GM21786 (cell line): ENCODE data around the gene MYOM3.

Experiments
- ATAC-seq: cut with Tn5 transposase; IDR thresholded peaks from one replicate; pipeline ENCODE4 v1.9.1; 2021; ENCODE audit not compliant: unreplicated experiment

MYOM3 gene

DNA sequence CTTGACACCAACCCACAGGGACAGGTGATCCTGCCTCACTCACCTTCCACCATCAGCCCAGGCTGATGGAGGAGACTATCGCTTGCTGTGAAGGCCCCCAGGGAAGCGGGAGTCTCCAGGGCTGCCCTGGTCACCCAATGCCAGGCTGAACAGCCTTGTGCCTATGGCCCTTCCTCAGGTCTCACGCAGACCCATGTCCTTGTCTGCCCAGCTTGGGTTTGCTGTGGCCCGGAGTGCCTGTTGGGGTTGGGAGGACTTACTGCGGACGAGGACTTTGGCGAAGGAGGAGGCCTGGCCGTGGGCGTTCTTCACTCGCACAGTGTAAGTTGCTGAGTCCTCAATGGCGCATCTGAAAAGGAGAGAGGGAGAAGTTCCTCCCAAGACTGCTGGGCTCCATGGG, 14.3 kb downstream of the MYOM3 start:
- no peak for ATAC-seq

DNA sequence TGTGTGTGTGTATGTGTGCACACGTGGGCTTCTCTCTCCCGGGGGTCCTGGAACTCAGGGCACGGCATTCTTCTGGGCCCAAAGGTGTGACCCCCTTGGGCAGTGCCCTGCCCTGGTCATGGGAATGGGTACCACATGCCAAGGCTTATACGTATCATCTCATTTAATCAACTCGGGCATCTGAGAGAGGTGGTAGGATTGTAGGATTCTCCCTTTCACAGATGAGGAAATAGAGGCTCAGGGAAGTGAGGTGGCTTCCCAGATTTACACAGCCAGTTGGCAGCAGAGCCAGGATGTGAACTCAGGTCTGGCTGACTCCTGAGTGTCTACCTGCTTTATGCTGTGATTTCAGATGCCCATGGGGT, 15.2 kb downstream of the MYOM3 start:
- no peak for ATAC-seq

DNA sequence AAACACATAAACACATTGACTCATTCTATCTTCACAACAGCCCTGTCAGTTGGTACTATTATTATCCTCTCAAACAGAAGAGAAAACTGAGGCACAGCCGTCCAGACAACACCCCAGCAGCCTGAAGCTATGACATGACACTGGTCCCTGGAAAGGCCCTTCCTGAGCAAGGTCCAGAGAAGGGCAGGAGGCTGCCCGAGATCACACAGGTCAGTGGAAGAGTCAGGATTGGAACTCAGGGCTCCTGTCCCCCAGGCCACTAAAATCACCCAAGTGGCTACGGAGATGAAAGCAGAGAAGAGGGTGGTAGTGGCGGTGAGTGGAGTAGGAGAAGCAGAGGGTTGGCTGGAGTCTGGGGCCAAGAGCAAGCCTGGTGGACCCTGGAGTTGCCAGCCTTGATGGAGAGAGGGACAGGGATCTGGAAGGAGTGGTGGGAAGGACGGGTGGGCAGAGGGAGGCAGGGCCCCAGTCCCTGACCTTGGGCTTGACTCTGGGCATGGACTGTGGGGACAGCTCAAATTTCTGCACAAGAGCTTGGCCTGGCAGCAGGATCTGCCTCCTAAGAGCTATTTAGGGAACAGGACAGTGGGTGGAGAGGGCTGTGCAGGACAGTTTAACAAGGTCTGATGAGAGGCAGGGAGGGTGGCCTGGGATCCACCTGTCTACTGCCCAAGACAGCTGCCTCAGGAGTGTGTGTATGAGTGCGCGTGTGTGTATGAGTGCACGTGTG, 15.8 kb downstream of the MYOM3 start:
- no peak for ATAC-seq

DNA sequence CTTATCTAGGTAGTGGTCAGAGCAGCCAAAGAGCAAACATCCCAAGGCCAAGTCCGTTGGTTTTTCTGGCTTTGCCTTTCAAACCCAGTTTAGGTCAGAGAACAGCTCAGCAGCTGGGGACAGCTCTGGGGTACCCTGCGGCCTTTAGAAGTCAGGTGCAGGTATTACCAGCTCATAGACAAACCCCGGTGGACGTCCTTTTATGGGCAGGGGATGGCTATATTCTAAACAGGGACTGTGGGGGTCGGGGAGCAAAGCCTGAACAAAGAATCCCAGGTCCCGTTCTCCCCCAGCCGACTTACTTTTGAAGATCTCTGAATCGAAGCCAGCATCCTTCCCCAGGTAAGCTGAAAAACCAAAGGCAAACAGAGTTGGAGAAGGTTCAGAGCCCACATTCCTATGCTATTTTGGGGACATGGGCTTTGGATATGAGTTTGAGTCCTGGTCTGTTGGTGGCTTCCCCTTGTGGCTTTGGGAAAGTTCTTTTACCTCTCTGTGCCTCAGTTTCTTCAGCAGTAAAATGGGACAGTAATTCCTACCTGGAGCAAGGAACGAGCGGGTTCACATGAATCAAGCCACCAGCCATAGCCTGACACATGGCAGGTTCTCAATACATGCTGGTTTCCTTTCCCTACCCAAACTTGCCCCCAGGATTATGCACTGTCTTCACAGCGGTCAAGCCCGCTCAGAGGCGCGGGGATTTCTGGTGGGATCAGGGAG, 16.6 kb downstream of the MYOM3 start:
- no peak for ATAC-seq

DNA sequence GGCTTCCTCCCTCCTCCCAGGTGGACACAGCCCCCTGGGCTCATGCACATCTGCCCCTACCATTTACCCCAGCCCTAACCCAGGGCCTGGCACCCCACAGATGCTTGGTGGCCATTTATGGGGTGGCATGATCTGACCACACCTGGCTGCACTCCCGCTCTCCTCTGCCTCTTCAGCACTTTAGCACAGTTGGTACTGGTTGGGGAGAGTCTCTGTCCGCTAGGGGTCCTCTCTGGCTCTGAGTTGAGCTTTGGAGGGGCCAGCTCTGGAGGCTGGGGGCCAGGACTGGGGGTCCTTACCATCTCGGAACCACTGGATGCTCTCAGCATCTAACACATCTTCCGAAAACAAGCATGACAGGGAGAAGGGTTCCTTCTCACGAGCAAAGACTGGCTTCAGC, 17.4 kb downstream of the MYOM3 start:
- no peak for ATAC-seq

DNA sequence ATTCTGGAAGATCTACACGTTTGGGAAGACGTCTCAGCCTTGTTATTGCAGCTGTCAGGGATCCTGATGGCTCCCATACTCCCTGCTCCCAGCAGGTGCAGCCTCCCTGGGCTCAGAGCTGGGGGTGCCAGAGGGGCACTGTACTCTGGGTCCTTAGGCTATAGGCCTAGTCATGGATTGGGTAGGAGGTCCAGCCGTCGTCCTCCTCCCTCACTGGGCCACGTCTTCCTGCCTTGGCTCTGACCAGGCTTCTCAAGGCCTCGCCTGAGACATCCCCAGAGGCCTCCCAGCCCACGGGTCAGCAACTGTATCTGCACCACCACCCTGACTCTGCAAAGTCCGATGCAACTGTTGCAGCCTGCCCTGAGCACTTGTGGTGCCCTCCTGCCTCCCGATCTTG, 18.2 kb downstream of the MYOM3 start:
- ATAC-seq = no peak

DNA sequence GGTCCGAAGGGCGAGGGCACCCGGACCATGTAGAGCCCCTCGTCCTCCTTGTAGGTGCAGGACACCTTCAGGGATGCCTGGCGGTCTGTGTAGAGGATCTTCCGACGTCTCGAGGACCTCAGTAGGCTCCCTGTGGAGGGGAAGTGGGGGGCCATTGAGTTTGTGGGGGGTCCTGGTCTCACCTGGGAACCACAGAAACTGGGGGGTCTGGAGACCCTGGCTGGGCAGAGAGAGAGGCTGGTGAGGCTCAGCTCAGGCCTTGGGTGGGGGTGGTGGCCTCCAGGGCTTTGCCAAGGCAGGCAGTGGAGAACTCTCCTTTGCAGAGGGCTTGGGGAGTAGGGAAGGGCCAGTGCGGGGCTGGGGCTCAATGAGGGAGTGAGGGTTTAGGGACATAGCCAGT, 19.0 kb downstream of the MYOM3 start:
- no peak for ATAC-seq

DNA sequence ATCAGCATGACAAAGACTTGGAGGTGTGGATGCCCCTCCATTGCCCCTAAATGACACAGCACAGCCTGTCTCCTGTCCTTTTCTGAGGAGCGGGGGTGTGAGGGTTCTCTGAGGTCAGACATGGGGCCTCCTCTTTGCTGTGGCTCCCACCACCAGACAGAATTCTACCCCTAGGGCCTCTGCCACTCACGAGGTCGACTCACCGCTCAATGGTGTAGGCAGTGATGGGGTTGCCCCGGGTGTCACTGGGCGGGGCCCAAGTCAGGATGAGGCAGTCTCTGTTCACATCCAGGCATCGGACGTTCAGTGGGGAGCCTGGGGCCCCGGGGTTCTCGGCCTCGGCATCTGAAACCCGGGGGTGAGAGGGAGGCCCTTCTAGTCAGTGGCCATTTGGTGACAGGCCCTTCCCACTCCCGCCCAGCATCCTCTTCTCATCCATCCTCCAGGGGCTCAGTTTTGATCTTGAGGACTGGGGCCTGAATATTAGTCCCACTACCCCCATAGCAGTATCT, 19.9 kb downstream of the MYOM3 start:
- ATAC-seq = no peak

DNA sequence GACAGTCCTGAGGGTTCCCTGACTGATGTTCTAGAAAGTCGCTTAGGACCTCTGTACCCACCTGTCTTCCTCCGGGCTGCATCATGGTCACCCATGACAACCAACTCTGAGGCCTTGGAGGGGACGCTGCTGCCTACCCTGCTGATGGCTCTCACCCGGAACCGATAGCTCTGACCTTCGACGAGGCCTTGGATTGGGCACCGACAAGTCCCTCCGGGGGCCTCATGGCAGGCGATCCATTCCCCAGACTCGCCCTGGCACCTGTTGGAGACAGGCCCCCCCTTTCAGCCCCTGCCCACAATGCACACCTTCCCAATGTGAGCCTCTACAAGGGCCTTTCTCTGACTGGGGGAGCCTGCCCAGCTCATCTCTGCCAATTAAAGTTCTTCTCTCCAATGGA, 21.2 kb downstream of the MYOM3 start:
- no peak for ATAC-seq

DNA sequence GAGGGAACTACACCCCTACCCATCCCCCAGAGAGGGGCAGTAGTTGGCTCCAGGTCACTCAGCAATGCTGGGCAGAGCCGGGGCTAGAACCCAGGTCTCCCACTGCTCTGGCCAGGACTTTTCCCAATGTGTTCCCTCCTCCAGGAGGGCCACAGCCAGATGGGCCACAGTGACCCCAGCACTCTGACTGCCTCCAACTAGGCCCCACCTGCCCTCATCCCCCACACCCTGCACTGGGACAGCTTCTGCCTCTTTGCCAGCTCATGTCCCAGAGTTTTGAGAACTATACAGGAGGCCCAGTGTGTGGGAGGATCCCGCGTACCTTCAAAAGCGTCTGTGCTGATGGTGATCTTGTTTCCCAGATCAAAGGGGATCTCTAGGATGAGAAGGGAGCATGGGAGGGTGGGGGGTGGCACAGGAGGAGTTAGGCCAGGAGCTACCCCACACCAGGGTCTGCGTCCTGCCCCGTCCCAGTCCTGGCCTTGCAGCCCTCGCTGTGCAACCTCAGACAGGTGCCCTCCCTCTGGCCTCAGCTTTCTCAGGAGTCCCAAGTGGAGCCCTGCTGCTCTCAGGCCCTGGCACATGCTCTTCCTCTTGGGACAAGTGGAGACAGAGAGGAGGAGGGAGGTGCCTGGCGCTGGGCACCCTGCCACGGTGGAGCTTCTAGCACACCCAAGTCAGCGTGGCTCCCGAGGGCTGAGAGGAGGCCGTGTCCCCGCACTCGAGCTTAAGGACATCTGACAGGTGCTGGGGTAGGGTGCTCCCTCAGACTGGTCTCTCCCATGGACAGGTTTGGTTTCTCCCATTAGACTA, 22.0 kb downstream of the MYOM3 start:
- no peak for ATAC-seq

DNA sequence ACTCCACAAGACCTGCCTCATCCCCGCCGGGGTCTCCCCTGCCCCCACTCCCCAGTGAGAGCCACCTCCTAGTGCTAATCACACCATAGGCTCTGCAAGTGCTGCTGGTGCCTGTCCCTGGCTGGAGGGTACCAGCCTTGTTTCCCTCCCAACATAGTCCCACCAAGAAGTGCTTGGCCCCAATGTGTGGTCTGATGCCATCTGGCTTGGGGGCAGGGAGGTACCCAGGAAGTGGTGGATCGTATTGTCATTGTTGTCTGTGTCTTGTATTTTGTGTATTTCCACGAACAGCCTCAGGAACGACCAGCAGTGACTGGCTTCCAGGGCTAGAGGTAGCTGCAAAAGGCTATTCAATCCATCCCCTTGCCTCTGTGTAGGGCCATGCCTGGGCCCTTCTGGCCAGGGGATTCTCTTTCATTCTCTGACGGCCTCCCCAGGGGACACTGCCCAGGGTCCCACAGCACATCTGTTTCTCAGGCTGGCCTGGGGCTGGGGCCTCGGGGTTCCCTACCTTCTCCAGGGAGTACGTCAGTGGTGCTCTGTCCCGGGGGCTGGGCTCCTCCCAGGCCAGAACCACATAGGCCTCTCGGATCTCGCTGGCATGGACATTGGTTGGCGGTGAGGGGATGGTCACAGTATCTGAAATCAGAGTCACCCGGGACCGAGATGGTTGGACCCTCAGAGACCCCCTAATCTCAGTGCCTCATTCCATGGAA, 22.8 kb downstream of the MYOM3 start:
- no peak for ATAC-seq

DNA sequence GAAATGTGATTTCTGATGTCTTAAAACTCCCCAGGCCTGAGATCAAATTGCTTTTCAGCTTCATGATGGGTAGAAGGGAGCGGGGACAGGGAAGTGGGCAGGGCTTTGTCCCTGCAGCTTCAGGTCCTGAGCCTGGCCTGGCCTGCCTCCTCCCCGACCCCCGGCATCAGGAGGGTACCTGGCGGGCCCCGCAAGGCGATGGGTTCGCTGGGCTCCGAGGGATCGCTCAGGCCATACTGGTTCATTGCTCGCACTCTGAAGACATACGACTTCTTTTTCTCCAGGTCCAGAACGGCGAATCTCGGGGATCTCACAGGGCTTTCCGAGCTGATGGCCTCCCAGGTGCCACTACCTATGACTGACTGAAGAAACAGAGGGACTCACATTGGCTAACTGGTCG, 25.5 kb downstream of the MYOM3 start:
- no peak for ATAC-seq

DNA sequence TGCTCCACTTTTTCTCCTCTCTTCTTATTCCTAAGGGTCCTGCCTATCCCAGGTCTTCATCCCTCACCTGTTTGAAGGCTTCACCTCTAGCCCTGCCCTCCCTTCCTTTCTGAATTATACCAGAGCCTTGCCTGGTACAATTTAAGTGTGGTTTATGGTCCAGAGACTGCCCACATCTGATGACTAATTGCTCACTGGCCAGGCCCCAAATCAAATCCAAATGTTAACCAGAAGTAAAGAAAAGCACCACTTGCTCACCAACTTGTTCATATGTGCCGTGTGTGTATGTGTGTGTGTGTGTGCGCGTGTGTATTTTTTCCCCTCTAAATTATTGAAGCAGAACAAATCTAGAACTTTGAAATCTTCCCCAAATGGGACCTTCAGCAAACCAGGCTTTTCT, 26.4 kb downstream of the MYOM3 start:
- no peak for ATAC-seq

DNA sequence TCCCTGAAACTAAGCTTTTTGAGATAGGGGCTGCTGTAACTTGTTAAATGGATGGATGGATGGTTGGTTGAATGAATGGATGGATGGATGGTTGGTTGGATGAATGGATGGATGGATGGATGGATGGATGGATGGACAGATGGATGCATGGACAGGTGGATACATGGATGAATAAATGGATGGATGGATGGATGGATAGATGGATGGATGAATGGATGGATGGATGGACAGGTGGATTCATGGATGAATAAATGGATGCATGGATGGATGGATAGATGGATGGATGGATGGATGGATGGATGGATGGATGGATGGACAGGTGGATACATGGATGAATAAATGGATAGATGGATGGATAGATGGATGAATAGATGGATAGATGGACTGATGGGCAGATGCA, 26.9 kb downstream of the MYOM3 start:
- ATAC-seq = no peak

DNA sequence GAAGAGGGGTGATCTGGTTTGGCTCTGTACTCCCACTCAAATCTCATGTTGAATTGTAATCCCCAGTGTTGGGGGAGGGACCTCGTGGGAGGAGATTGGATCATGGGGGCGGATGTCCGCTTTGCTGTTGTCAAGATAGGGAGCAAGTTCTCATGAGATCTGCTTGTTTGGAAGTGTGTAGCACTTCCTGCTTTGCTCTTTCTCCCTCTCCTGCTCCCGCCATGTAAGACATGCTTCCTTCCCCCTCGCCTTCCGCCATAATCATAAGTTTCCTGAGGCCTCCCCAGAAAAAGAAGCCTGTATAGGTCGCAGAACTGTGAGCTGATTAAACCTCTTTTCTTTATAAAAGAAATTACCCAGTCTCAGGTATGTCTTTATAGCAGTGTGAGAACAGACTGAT, 27.9 kb downstream of the MYOM3 start:
- no peak for ATAC-seq

DNA sequence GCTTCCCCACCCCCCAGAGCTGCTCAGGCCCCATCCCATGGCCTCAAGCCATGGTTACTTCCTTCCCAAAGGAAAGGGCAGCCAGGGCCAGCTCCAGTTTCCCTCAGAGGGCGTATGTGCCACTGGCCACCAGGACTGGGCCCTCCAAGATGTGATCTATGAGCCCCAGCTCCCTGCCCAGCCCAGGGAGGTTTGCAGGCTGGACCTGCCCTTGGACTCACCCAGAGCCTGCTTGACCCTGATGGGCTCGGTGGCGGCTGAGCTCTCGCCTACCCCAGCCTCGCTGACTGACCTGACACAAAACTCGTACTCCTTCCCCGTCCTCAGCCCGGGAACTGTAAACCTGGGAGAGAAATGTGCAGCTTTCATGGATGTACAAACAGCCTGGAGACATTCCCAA, 29.6 kb downstream of the MYOM3 start:
- no peak for ATAC-seq

DNA sequence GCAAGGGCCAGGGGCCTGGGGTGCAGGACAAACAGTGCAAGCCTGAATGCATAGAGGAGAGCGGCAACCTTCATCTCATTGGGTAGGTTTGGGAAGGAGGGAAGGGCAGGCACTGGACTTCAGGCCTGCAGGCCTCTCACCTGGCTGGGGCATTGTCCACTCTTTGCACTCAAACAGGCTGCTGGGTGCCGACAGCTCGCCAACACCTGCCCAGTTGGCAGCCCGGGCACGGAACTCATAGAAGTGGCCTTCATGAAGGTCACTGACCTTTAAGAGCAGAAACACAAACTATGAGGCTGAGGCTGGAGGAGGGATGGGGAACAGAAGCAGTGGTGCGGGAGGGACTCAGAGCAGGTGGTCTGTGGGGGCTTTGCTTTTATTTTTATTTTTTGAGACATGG, 30.7 kb downstream of the MYOM3 start:
- ATAC-seq = no peak

DNA sequence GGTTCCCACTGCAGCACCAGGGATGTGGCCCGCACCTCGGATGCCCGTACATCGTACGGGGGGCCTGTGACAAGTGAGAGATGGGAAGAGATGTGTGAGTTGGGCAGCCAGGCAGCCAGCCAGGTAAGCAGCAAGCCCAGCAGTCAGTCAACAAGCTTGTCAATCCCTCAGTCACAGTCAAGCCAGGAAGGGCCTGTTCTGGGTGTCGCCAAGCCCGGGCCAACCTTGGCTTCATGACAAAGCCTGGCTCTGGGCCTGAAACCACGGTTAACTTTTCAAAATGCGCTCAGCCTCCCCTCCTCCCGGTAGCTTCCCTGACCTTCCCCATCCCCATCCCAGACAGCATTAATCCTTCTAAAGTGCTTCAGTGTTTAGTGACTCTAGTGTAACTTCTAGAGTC, 31.8 kb downstream of the MYOM3 start:
- no peak for ATAC-seq

DNA sequence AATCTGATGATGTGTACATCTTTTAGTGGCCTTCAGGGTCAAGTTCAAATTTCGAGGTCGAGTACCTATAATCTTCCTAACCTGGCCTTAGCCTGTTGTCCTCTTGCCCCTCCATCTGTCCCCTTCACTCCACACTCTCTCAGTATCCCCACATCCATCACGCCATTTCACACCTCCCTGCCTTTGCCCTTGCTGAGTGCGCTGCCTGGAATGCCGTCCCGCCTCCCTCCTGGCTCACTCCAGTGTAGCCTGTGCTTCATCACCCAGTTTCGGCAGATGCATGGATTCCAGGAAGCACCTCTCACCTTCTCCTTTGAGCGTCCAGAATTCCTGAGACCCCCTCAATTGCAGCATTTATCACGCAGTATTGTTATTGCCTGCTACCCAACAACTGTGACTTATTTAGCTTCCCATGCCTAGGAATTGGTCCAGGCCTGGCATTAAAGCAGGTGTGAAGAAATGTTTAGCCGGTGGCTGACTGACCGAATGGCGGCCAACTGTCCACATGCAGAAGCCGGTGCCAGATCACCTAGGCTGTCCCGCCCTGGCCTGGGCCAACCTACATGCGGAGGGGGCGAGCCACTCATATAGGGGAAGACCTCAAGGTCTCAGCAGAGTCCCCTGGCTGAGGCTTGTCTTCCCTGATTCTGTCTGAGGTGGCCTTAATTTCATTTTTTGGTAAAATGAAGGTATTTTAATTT, 34.5 kb downstream of the MYOM3 start:
- ATAC-seq = no peak

DNA sequence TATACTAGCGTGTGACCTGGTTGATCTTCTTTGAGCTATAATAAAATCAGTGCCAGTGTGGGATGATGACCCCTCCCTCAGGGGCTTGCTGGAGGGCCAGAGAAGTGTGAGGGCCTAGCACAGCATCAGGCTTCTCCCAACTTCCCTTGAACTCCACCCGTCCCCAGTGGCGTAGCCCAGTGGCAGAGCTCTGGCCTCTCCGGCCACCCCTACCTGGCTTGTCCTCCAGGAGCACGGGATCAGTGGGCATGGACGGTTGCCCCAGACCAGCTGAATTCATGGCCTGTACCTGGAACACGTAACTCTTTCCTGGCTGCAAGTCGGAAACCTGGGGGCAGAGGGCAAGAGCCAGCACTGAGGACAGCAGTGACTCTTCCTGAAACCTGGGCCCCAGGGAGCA, 36.0 kb downstream of the MYOM3 start:
- ATAC-seq = no peak

DNA sequence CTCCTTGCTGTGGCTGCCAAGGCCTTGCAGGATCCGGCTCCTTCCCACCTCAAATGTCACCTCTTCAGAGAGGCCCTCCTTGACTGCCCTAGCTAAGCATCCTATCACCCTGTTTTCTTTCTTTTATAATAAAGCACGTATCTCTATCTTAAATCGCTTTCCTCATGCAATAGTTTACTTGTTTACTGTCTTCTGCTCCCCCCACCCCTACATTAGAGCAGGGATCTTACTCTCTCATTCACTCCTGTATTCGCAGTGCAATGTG, 36.4 kb downstream of the MYOM3 start:
- no peak for ATAC-seq
